Fibroblast of the aortic adventitia (primary cell): ENCODE results near the gene FOXP1. TPM values are rescaled to one million over a fixed set of nuclear protein-coding genes. Genes with fewer than 3 reads are reported as not detected.

ENCODE experiments used
- DNase-seq: peaks from one replicate; pipeline ENCODE4 v3.0.0-alpha.2; 2010; ENCODE audit warnings: low read depth
- H3K4me3 ChIP-seq: 2 replicates; pipeline ENCODE4 v1.5.1; 2011; ENCODE audit warnings: low read depth, mild to moderate bottlenecking, control low read depth, low read length, moderate library complexity
- total RNA-seq: library from RNA; depleted of rRNA; stranded (reverse); fragments of >200 nt; gene quantifications from 2 replicates; pipeline ENCODE4 v1.2.3, GENCODE V29; 2012; ENCODE audit warnings: low replicate concordance
- TF ChIP-seq, protein P1 (sequence below): IDR thresholded peaks from 2 replicates; pipeline ENCODE4 v1.5.1; 2011; ENCODE audit warnings: mild to moderate bottlenecking, low read length, control low read depth, inconsistent platforms; ENCODE audit not compliant: insufficient read depth

Gene FOXP1
- total RNA-seq, 1 donor: 115 TPM

DNA sequence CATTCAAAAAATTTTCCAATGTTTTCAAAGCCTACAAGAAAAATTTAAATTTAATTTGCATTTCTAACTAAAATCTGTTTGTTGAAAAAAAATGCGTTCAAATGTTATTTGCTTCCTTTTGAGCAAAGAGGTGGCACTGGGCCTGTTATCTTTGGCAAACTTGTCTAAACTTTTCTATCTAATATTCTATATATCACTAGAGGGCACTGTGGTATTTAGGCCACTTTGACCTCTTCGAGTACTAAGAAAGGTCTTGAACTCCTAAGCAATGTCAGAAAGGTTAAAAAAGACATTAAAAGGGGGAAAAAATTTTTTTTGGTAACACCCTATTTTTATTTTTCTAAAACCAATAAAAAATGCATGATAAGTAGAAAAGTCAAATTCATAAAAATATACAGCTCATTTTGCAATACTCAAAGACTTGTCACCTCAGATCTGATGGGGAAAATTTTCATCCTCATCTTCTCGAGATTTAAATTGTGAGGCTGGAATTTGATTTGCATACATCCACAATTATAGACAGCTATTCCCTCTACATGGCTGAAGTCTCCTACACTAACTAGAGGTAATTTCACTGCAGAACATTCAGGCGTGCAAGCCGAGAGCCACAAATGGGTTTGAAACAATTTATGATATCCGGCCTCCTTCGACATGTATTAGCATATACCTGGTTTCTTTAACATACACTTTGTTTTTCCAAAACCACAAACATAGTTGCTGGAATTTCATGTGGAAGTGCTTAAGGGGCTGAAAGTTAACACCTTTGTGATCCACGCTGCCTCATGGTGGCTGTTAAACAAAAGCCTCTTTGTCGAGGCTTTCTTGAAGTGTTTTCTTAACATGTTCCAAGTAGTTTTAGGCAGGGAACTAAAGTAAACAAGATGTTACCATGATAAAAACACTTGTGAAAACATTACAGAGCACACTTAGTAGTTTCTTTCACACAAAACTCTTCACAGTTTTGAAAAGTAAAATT is 576.4 kb downstream of the FOXP1 start:
- peak; percentile 48 for DNase-seq
- TF ChIP-seq, protein P1, sequence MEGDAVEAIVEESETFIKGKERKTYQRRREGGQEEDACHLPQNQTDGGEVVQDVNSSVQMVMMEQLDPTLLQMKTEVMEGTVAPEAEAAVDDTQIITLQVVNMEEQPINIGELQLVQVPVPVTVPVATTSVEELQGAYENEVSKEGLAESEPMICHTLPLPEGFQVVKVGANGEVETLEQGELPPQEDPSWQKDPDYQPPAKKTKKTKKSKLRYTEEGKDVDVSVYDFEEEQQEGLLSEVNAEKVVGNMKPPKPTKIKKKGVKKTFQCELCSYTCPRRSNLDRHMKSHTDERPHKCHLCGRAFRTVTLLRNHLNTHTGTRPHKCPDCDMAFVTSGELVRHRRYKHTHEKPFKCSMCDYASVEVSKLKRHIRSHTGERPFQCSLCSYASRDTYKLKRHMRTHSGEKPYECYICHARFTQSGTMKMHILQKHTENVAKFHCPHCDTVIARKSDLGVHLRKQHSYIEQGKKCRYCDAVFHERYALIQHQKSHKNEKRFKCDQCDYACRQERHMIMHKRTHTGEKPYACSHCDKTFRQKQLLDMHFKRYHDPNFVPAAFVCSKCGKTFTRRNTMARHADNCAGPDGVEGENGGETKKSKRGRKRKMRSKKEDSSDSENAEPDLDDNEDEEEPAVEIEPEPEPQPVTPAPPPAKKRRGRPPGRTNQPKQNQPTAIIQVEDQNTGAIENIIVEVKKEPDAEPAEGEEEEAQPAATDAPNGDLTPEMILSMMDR: peak; percentile 28
- H3K4me3 ChIP-seq: no peak overlapping the region

DNA sequence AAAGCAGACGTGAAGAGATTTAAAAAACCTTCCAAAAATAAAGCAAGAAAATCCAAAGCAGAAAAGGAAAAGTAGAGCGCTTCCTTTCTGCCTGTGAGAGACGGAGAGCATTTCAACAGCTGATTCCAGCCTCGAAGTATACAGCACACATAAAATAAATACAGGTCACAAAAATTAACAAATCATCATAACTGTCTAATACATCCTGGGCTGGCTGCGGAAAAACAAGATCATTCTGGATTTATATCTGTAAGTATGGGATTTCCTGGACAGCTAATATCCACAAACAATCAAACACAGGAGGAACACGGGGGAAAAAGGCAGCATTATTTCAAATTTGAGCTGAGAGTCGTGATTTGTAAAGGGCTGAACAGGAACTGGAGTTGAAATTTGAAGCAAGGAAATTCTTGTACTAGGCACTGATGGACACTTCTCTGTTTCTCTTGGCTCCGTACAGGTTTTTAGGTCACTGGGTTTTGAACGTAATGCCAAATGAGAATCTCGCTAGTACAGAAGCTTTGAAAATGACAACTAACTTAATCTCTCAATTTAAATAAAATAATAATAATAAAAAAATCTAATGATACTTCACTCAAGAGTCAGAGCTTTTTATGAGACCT is 577.7 kb downstream of the FOXP1 start:
- DNase-seq: peak; percentile 56
- TF ChIP-seq, protein P1: no peak
- no peak overlapping the region for H3K4me3 ChIP-seq

DNA sequence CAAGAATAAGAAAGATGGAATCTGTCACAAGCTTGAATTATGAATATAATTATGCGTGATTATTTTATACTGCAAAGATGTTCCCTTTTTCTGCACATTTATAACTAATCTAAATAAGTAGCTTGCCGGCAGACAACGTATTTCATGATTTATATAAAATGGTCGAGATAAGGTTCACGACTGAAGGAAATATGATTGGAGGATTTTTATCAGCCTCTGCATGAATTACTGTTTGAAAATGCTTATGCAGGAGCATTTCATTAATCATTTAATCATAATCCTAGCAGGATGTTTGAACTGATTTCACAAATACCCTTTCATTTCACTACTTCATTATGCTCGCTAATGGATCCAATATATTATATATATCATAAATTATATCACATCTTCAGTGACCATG is 580.0 kb downstream of the FOXP1 start:
- no peak for DNase-seq
- no peak overlapping the region for H3K4me3 ChIP-seq
- TF ChIP-seq, protein P1: no peak

DNA sequence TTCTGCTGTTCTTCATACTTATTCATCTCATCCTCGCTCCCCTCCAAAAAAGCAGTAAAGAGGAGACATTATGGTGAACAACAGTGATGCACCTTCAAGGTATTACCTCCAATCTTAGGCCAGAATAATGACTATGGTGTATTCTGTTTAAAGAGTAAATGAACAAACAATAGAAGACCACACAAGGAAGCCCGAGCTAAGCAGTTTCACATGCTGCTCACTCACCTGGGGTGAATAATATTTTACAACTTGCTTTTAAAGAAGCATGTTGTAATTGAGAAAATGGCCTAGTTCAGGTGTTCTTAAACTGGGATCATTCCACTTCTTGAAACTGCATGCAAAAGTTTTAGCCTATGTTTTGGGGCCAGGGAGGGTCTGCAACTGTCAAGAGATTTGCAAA is 581.2 kb downstream of the FOXP1 start:
- no peak for DNase-seq
- TF ChIP-seq, protein P1: no peak
- no peak overlapping the region for H3K4me3 ChIP-seq

DNA sequence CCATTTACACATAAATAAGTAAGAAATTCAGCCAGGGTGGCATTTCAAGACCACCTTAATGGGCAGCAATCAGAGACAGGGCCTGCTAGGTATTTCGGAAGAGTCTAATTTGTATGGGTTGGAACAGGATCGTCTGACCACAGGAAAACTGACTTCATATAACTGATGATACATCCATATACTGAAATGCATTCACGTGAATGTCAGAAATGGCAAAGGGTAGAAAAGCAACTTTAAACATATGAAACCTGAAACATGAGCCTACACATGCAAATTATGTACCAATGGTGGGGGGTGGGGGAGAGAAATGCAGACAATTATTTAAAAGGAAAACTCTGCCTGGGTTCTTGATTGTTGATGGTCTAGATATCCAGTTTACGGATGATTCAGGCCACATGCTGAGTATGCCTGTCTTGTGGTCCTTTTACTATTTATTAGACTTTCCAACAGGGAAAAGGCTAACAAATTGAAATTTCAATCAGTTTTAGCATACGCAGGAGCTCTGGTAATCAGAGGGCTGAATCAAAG is 582.2 kb downstream of the FOXP1 start:
- TF ChIP-seq, protein P1: no peak
- no peak overlapping the region for H3K4me3 ChIP-seq
- DNase-seq: no peak

DNA sequence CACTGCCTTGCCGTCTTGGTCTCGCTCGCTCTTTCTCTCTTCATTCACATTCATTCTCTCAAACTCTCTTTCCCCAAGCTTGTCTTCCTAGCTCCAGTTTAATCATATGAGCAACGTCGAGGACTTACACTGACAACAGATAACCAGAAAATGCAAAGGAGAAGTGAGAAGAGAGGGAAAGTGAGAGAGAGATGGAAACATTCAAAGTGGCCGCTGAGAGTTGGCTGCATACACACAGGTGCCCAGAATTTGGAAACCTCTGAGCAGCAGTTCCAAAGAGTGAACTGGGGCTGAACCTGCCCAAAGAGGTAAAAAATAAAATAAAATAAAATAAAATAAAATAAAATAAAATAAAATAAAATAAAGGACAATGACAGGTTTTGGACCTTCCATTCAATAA is 583.0 kb downstream of the FOXP1 start:
- DNase-seq: no peak
- TF ChIP-seq, protein P1: no peak
- H3K4me3 ChIP-seq: no peak overlapping the region
